AML-193 (cell line): ENCODE data around the gene TLL2.
A peak's percentile ranks its signal among the peaks of the same experiment; 100 is the strongest.

ENCODE experiments used
- DNase-seq, 2 experiments: peaks; one replicate each; lab custom pipeline; 2025; lab: John Stamatoyannopoulos, UW

TLL2 gene

GRCh38 chr10:96420228-96421009 is 93.3 kb downstream of the TLL2 start:
- DNase-seq = no peak

DNA sequence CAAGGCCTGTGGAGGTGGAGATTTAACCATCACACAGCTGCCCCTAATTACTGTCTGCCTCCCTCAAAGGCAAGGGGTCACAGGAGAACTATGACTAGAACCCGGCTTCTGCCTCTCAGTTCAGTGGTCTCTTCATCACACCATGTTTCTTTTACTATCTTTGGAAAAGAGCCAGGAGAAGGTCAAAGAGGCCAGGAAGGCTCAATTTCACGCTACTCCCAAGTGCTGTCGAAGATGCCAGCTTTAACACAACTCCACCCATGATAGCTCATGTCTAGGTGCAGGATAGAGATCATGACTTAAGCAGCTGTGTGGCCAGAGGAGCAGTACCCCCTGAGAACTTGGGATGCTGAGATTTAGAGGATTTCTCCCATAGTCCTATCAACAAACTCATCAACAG is 94.4 kb downstream of the TLL2 start:
- DNase-seq = no peak

DNA sequence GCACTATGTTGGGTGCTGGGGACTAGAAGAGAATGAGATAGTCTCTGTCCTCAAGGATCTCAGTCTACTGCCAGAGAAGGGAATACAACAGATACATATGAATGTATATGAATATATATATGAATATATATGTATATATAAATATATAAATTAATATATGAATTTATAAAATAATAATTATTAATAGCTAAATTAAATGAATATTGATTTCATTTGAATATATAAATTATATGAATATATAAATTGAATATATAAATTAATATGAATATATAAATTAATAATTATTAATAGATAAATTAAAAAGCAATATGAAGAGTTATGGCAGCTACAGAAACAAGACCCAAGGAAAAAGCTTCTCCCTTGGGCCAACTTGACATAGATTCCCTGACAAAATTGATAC is 95.1 kb downstream of the TLL2 start:
- no peak for DNase-seq

- DNase-seq = no peak
Observed at GRCh38 chr10:96417441-96417840, 96.3 kb downstream of the TLL2 start.

GRCh38 chr10:96416643-96417042 is 97.1 kb downstream of the TLL2 start:
- DNase-seq = no peak

DNA sequence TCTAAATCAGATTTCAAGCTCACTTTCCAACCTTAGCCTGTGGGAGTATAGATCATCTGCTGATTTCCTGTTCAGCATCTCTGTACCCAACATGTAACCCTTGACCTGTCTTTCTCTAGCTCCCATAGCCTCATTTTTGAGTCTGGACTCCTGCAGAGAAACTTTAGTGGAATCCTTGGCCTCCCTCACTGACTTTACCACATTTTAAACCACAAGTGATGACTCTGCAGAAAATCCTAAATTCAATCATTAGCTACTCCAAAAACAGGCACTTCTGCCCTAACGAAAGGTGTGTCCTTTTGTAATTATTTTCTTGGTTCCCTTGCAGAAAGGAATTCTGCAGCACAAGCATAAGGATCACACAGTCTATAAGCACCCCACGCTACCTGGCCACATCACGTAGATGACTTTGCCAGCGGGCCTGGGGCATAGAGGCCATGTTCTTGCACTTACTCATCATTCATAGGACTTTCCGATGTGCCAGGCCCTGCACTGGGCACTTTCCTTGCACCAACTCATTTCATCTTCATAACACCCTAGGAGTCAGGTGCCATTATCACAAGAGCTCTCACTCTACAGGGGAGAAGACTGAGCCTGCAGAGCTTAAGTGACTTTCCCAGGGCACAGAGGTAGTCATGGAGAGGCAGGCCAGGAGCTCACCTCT is 97.7 kb downstream of the TLL2 start:
- DNase-seq = no peak

DNA sequence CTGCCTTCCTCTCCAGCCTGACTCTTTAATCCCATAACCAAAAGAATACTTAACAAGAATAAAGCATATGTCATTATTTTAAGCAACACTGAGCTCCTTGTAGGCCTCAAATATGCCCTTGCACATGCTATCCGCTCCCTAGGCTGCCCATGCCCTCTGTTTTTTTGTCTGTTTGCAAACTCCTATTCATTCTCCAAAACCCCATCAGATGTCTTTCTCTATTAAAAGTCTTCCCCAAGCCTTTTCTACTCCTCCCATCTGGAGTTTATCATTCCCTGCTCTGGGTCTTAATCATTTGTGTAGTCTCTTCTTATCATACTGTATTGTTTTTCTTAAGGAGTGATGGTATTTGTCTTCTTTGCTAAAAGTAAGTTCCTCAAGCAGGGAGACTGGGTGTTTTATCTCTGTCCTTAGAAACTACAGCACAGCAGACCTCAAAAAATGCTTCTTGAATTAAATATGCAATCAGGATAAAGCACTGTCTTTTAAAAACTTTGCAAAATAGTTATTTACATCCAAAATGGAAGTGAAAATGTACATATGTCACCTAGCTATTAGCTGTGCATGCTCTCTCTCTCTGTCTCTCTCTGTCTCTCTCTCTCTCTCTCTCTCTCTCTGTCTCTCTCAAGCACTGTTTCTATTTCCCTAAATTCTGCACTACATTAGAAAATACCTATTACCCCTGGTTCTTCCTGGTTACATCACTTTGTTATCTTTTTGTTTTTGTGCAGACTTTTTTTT is 98.4 kb downstream of the TLL2 start:
- DNase-seq = no peak

DNA sequence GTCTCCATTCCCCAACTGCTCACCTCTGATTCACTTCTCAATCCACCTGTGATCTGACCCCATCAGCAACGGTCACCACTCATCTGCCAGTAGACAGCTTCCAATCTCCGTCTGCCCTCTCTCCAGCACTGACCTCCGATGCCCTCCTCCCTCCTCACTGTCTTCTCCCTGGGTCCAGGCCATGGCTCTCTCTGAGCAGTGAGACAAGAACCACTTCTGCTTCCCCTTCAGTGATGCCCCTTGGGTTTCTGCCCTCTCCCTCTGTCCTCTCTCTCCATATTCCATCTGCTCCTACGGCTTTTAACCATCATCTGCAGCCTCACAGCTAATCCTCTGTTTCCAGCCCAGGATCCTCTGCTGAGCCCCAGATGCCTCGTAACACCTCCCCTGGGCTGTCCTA is 99.4 kb downstream of the TLL2 start:
- DNase-seq = no peak

- no peak for DNase-seq
Observed at GRCh38 chr10:96413151-96413787, 100.5 kb downstream of the TLL2 start.

DNA sequence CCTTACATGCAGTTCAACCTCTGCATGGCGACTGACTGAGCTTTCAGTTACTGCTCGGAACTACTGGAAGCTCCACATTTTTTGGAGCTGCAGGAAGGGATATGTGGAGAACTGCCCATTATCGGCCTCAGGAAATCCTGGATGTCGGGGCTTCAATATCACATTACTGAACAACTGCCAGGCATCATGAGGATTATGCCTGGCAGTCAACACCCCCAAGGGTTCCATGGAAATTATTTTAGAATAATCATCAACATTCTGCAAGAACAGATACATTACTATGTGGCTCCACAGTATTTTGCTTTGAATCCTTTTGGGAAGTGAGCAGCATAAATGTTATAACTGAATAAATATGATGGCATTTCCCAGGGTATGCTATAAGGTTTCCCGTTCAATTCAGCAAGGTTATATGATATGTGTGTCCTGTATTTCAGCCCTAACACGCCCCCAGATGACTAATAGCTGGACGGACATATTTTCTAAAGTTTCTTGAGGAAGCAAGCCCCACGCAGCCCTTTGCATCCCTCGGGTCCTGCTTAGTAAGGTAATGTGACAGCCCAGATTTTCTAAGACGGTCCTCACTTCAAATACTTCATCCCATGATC is 101.9 kb downstream of the TLL2 start:
- DNase-seq = no peak

DNA sequence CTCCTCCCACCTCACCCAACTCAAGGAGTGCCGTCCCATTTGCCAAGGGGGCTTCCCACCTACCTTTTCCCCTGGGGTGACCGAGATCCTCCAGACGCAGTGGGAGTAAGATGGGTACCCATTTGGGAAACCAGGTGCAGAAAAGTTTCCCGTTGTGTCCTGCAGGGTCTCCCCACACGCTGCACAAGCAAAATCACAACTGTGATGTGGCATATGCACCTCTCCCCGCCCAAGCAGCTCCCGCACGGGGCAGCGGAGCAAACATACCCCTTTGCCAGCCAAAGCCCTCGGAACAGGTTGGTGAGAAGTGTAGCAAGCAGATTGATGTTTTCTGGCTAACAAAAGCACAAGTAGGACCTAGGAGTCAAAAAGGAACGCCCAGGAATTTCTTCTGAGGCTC is 103.4 kb downstream of the TLL2 start:
- DNase-seq = no peak

DNA sequence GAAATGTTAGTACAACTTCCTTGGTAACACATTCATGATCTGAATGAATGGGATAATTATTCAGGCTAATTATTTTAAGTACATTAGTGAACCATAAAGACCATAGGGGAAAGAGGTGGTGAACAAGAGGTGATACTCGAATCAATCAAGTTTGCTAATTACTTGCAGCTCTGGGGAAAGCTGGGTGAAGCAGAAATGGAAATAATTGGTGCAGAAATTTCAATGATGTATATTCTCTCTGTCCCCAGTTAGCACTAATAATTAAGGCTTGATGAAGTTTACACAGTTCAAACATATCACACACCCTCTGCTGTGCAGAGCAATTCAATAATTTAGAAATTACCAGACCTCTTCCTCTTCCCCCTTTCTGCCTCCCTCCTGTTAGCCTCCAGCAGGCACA is 105.5 kb downstream of the TLL2 start:
- DNase-seq = no peak

DNA sequence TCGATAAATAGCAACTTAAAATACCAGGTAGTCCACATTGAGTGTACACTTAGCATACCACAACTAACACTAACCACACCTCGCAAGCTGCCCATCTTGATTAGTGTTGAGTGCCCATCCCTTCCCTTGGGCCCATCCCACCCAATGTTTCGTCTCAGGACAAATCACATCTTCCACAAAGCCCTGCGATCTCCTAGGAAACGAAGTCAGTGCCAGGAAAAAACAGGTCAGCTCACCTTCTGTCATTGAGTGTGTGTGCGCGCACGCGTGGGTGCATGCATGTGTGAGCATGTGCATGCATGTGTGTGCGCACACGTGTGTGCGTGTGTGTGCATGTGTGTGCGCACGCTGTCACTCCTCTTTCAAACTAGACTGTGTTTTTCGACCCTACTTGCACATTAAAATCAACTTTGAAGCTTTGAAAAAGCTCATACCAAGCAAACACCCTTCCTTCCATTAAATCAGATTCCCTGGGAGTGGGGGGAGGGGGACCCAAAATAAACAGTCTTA is 106.1 kb downstream of the TLL2 start:
- no peak for DNase-seq

- DNase-seq = no peak
Observed at GRCh38 chr10:96406091-96406490, 107.6 kb downstream of the TLL2 start.

DNA sequence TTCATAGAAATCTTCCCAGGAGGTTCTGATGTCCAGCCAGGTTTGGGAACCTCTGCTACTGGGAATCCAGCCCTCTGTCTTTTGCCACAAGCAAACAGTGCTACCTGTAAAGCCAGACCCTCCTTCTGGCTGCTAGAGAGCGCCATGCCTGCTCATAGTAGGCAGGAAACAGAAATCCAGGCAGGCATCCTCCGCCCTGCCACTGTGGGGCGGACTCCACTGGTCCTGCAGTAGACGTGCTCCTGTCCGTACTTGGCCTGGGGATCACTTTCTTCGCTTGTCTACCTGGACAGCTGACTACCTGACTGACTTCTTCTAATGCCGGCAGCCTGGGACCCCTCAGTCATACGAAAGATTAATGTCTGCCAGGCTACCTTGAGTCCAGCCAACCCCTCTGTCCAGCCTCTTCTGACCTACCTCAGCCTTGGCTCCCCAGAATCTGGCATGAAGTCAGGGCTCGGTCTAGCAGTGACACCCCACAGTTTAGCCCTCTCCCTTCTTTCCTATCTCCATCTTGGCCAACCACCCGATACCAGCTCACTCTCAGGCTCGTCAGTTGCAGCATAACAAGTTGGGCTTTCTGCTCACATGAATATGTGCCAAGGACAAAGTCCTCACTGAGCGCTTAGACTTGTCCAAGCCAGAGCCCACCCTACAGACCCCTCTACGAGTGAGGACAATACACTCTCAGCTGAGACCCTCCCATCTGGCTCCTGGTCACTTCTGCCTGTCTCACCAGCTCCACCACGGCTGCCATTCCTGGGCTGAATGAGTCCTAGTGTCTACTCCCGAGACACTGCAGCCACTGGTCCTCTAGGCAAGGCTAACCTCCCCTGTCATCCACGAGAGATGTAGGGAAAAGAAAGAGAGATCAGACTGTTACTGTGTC is 111.1 kb downstream of the TLL2 start:
- DNase-seq = no peak

- no peak for DNase-seq
Observed at GRCh38 chr10:96401036-96401435, 112.7 kb downstream of the TLL2 start.

DNA sequence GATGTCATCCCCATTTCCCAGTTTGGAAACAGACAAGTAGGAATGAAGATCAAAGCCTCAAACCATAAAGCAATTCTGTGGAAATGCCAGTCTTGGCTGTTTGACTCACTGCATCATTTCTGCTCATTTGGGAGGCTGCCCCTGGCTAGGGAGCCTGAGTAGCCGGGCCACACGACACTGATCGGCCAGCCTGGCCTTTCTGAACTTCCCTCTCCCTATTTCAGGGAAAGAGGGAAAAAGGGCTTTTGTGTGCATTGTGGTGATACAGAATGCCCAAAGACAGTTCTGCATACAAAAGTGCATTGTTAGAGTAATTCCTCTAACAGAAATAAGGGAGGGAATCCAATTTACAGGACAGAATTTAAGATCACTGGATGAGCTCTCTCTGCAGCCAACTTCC is 113.3 kb downstream of the TLL2 start:
- DNase-seq = no peak

DNA sequence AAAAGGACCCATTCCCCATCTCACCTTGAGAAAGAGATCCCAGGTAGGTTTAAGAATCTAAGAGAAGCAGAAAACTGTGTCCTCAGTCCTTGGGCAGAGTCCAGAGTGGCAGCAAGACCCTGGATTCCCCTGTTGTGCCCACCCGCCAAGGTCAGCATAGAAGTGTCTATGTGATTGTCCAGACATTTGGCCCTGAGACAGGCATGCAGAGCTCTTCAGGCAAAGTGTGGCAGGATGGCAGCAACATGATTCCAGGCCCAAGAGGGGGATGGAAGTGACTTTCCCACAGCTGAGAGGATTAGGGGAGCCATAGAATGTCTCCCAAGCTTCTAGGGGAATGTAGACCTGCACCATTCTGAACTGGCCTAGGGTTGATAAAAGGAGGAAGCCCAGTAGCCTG is 115.8 kb downstream of the TLL2 start:
- DNase-seq = no peak

DNA sequence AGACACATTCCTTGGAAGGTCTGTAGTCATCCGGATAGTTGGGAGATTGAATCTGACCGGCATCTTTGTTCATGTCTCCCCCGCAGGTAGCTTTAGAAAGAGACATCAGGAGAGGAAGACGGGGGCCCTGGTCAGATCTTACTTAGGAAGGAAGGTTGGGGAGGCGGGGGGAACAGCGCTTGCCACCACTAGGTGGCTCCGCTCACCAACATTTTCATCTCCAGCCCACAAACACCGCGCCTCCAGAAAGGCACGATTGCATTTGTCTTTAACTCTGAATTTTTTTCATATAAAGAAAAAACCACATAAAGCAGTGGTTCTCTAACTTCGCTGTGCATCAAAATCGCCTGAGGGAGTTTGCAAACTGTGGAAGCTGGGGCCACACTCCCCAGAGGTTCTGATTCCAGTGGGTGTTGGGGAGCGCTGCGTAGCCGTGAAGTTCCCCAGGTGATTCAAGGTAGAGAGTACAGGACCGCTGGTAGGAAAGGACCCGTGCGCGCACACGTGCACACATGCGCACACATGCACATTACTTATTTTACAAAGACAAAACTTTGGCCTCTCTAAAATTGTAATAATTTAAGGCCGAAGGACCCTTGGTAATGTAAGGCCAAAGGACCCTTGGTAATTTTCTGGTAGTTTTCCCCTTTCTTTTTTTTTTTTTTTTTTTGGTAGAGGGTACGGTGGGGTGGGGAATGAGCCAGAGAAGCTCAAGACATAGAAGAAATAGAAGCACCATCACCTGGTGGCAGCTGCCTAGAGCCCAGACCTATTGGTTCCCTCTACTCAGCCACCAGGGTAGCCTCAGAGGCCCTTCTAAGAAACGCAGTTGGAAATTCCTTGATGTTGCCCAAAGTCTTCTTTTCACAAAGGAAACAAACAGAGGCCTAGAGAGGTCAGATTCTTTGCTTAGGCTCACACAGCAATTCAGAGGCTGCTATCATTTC is 117.5 kb downstream of the TLL2 start:
- peak; percentile 43 to 48 for DNase-seq

DNA sequence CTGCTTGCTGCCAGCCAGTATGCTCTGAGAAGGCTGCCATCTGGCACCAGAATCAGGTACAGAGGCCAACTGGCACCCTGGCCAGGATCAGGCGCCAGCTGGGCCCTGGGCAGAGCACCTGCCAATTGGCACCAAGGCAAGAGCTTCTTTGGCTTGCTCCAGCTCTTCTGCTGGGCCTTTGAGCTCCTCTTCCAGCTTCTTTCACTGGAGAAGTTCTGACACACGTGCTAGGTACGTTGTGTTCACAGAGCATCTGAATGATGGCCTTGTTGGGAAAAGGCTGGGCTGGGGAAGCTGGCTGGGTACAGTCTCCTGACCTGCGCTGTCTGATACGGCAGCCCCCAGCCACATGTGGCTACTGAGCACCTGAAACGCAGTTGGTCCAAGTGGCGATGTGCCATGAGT is 123.3 kb downstream of the TLL2 start:
- no peak for DNase-seq
